DMS114 treated with DMSO at 0.1 percent for 48 hours (cell line): ENCODE measurements around the gene UNG.

ENCODE experiments used
- DNase-seq: peaks from one replicate; lab custom pipeline; 2025; ENCODE audit not compliant: unreplicated experiment; lab: John Stamatoyannopoulos, UW

The UNG gene

GRCh38 chr12:109154451-109155438, 57.3 kb downstream of the UNG start:
- peak; percentile 81 for DNase-seq

GRCh38 chr12:109156036-109156435, 58.6 kb downstream of the UNG start:
- DNase-seq = no peak

- DNase-seq = no peak
These were observed 59.2 kb downstream of the UNG start for GRCh38 chr12:109156586-109156985.

GRCh38 chr12:109157986-109158385, 60.6 kb downstream of the UNG start:
- no peak for DNase-seq

- no peak for DNase-seq
These were observed 63.0 kb downstream of the UNG start for GRCh38 chr12:109160433-109160832.
